Neural cell (in vitro differentiated cells): ENCODE data around the gene CXCL16. TPM values are rescaled to one million over a fixed set of nuclear protein-coding genes. Genes with fewer than 3 reads are reported as not detected.

Experiments
- H2AFZ ChIP-seq: fragments of 200-600, 300-800 bp; sonication (generic), shearing (Covaris generic); 2 replicates; pipeline ENCODE4 v1.6.0; 2014; ENCODE audit warnings: low read depth, mild to moderate bottlenecking, antibody characterized with exemption, low read length, moderate library complexity
- H3F3A ChIP-seq: fragments of 200-600 bp; shearing (Covaris generic); 2 replicates; pipeline ENCODE4 v1.6.1; 2016; ENCODE audit warnings: mild to moderate bottlenecking, moderate library complexity, mixed read lengths, antibody characterized with exemption, low read length; ENCODE audit not compliant: insufficient read depth, poor library complexity, severe bottlenecking
- H3K27ac ChIP-seq: fragments of 200-600, 300-800 bp; sonication (generic), shearing (Covaris generic); 2 replicates; pipeline ENCODE4 v1.5.1; 2014; ENCODE audit warnings: mild to moderate bottlenecking, low read length, moderate library complexity
- H3K27me3 ChIP-seq: fragments of 300-800, 200-600 bp; sonication (generic), shearing (Covaris generic); 2 replicates; pipeline ENCODE4 v1.6.0; 2014; ENCODE audit warnings: mild to moderate bottlenecking, low read depth, low read length, moderate library complexity; ENCODE audit not compliant: insufficient read depth
- H3K36me3 ChIP-seq: fragments of 300-800, 200-600 bp; sonication (generic), shearing (Covaris generic); 2 replicates; pipeline ENCODE4 v1.5.1; 2014; ENCODE audit warnings: mild to moderate bottlenecking, antibody characterized with exemption, low read length, moderate library complexity; ENCODE audit not compliant: insufficient read depth
- H3K4me2 ChIP-seq: fragments of 300-800, 200-600 bp; sonication (generic), shearing (Covaris generic); 2 replicates; pipeline ENCODE4 v1.6.0; 2014; ENCODE audit warnings: mild to moderate bottlenecking, low read length
- H3K4me3 ChIP-seq: fragments of 300-800, 200-600 bp; sonication (generic), shearing (Covaris generic); 2 replicates; pipeline ENCODE4 v1.5.1; 2014; ENCODE audit warnings: mild to moderate bottlenecking, low read length, moderate library complexity
- H3K79me2 ChIP-seq: fragments of 200-600 bp; shearing (Covaris generic); replicated peaks from 2 replicates; pipeline ENCODE4 v1.6.0; 2014; ENCODE audit warnings: mild to moderate bottlenecking, low read length, moderate library complexity; ENCODE audit not compliant: insufficient read depth
- H3K9ac ChIP-seq: fragments of 300-800, 200-600 bp; sonication (generic), shearing (Covaris generic); 2 replicates; pipeline ENCODE4 v1.6.1; 2016; ENCODE audit warnings: mild to moderate bottlenecking, low read length, mixed read lengths
- H3K9me2 ChIP-seq: fragments of 200-600 bp; shearing (Covaris generic); 2 replicates; pipeline ENCODE4 v1.6.1; 2016; ENCODE audit warnings: mild to moderate bottlenecking, low read length, mixed read lengths; ENCODE audit not compliant: insufficient read depth
- H3K9me3 ChIP-seq: fragments of 200-600, 300-800 bp; sonication (generic), shearing (Covaris generic); 2 replicates; pipeline ENCODE4 v1.6.1; 2016; ENCODE audit warnings: mild to moderate bottlenecking, mixed run types, low read length, moderate library complexity, mixed read lengths
- H4K20me1 ChIP-seq: fragments of 200-600 bp; shearing (Covaris generic); 2 replicates; pipeline ENCODE4 v1.6.1; 2016; ENCODE audit warnings: mild to moderate bottlenecking, mixed run types; ENCODE audit not compliant: insufficient read depth
- CTCF ChIP-seq: fragments of 450-650 bp; IDR thresholded peaks from 2 replicates; pipeline ENCODE4 v1.5.1; 2014; ENCODE audit warnings: antibody characterized with exemption, mild to moderate bottlenecking, moderate library complexity; ENCODE audit not compliant: poor library complexity, severe bottlenecking
- EP300 ChIP-seq: fragments of 450-650 bp; conservative IDR thresholded peaks from 2 replicates; pipeline ENCODE4 v1.6.1; 2014; ENCODE audit warnings: antibody characterized with exemption, mild to moderate bottlenecking, moderate library complexity; ENCODE audit not compliant: poor library complexity, severe bottlenecking
- EZH2 ChIP-seq: fragments of 200-600, 300-800 bp; shearing (Covaris generic), sonication (generic); IDR thresholded peaks from 2 replicates; pipeline ENCODE4 v1.6.1; 2014; ENCODE audit warnings: antibody characterized with exemption, low read length, borderline replicate concordance, mild to moderate bottlenecking; ENCODE audit not compliant: insufficient read depth, poor library complexity, severe bottlenecking
- MXI1 ChIP-seq: fragments of 450-650 bp; conservative IDR thresholded peaks from 2 replicates; pipeline ENCODE4 v1.6.1; 2014; ENCODE audit warnings: antibody characterized with exemption, mild to moderate bottlenecking; ENCODE audit not compliant: poor library complexity, severe bottlenecking
- POLR2AphosphoS5 ChIP-seq: IDR thresholded peaks from 2 replicates; pipeline ENCODE4 v1.6.1; 2012
- RAD21 ChIP-seq: fragments of 450-650 bp; conservative IDR thresholded peaks from 2 replicates; pipeline ENCODE4 v1.6.1; 2014; ENCODE audit warnings: antibody characterized with exemption, mild to moderate bottlenecking, moderate library complexity
- SMC3 ChIP-seq: fragments of 450-650 bp; conservative IDR thresholded peaks from 2 replicates; pipeline ENCODE4 v1.6.1; 2014; ENCODE audit warnings: antibody characterized with exemption, mild to moderate bottlenecking, moderate library complexity; ENCODE audit not compliant: poor library complexity
- TAF1 ChIP-seq: IDR thresholded peaks from 2 replicates; pipeline ENCODE4 v1.6.1; 2012; ENCODE audit warnings: low read depth
- polyA plus RNA-seq: library from polyadenylated mRNA; depleted of rRNA; stranded (reverse); fragments of >200 nt; gene quantifications from 2 replicates; pipeline ENCODE4 v1.2.3, GENCODE V29; 2014
- TF ChIP-seq, protein P1 (sequence below): IDR thresholded peaks from 2 replicates; pipeline ENCODE4 v1.6.1; 2012; ENCODE audit warnings: borderline replicate concordance

CXCL16 gene
- polyA plus RNA-seq, 1 donor from 2014 or later = not detected

- H3K27me3 ChIP-seq = no peaks in the 10 kb centered on the region
- no peak overlapping the region for H3K27ac ChIP-seq
- no peaks in the 10 kb centered on the region for H4K20me1 ChIP-seq
- TF ChIP-seq SMC3 (no peak), CTCF (no peak), RAD21 (no peak), MXI1 (no peak), EP300 (no peak), POLR2AphosphoS5 (no peak), EZH2 (no peak), TAF1 (no peak)
- TF ChIP-seq, protein P1, sequence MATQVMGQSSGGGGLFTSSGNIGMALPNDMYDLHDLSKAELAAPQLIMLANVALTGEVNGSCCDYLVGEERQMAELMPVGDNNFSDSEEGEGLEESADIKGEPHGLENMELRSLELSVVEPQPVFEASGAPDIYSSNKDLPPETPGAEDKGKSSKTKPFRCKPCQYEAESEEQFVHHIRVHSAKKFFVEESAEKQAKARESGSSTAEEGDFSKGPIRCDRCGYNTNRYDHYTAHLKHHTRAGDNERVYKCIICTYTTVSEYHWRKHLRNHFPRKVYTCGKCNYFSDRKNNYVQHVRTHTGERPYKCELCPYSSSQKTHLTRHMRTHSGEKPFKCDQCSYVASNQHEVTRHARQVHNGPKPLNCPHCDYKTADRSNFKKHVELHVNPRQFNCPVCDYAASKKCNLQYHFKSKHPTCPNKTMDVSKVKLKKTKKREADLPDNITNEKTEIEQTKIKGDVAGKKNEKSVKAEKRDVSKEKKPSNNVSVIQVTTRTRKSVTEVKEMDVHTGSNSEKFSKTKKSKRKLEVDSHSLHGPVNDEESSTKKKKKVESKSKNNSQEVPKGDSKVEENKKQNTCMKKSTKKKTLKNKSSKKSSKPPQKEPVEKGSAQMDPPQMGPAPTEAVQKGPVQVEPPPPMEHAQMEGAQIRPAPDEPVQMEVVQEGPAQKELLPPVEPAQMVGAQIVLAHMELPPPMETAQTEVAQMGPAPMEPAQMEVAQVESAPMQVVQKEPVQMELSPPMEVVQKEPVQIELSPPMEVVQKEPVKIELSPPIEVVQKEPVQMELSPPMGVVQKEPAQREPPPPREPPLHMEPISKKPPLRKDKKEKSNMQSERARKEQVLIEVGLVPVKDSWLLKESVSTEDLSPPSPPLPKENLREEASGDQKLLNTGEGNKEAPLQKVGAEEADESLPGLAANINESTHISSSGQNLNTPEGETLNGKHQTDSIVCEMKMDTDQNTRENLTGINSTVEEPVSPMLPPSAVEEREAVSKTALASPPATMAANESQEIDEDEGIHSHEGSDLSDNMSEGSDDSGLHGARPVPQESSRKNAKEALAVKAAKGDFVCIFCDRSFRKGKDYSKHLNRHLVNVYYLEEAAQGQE = no peak
- no peaks in the 10 kb centered on the region for H3K79me2 ChIP-seq
- H2AFZ ChIP-seq = no peak overlapping the region
- no peak overlapping the region for H3K9ac ChIP-seq
- no peak overlapping the region for H3K4me2 ChIP-seq
- H3F3A ChIP-seq = no peaks in the 10 kb centered on the region
- no peaks in the 10 kb centered on the region for H3K9me3 ChIP-seq
- H3K4me3 ChIP-seq = no peak overlapping the region
- no peaks in the 10 kb centered on the region for H3K36me3 ChIP-seq
- H3K9me2 ChIP-seq = no peaks in the 10 kb centered on the region
Measured at GRCh38 chr17:4769628-4770027, 29.9 kb upstream of the CXCL16 start.

GRCh38 chr17:4768298-4768697 lies 28.6 kb upstream of the CXCL16 start:
- no peaks in the 10 kb centered on the region for H4K20me1 ChIP-seq
- H3K4me3 ChIP-seq = no peak overlapping the region
- H3K4me2 ChIP-seq = no peak overlapping the region
- no peaks in the 10 kb centered on the region for H3K9me3 ChIP-seq
- no peak overlapping the region for H3K9ac ChIP-seq
- H3F3A ChIP-seq = no peaks in the 10 kb centered on the region
- H3K9me2 ChIP-seq = no peaks in the 10 kb centered on the region
- no peaks in the 10 kb centered on the region for H3K79me2 ChIP-seq
- TF ChIP-seq MXI1 = no peak
- no peak for TF ChIP-seq EZH2
- no peak for TF ChIP-seq EP300
- TF ChIP-seq, protein P1 = no peak
- TF ChIP-seq CTCF = no peak
- no peak for TF ChIP-seq TAF1
- TF ChIP-seq POLR2AphosphoS5 = no peak
- TF ChIP-seq RAD21 = no peak
- no peak for TF ChIP-seq SMC3
- H3K27ac ChIP-seq = no peak overlapping the region
- no peaks in the 10 kb centered on the region for H3K27me3 ChIP-seq
- no peak overlapping the region for H2AFZ ChIP-seq
- H3K36me3 ChIP-seq = no peaks in the 10 kb centered on the region
